T-helper 1 cell (primary cell): Measurements from ENCODE around the gene NR1I2.

Experiments used
- DNase-seq, 5 donors: peaks; one replicate each; pipeline ENCODE4 v3.0.0-alpha.2; 2012 to 2020

NR1I2 gene

DNA sequence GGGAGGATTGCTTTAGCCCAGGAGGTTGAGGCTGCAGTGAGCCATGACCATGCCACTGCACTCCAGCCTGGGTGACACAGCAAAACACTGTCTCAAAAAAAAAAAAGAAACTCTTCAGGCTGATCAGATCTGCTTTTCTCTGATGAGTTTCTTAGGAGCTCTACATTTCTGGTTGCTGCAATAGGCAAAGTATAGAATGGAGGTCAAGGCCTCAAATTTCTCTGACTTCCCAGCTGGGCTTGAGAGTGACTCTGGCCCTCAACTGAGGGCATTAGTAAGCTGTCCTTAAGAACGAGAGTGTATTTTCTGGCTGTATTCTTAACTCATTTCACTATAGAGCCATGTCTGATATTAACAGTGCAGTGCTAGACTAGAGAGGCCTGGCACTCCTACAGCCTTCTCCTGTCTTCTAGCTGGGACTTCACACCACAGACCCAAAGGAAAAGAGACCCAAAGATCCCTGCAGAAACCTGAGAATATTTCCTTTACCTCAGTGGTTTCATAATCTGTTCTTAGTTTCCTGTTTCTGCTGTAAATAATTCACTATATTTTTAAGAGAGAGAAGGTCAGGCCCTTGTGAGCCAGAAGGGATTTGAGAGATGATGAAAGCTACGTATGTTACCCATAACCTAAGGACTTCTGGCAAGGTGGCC is 2.0 kb upstream of the NR1I2 start:
- DNase-seq, result no peak

DNA sequence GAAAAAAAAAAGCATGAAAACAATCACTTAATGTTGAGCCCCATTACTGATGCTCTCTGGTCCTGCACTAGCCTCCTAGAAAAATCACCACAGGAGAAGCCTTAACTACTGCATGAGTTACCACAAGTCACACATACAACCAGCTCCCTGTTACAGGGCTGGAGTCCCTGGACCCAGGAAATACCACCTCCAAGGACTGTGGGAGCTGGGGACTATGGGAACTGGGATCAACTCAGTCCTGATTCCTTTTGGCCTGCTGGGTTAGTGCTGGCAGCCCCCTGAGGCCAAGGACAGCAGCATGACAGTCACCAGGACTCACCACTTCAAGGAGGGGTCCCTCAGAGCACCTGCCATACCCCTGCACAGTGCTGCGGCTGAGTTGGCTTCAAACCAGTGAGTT is 559 bp downstream of the NR1I2 start:
- no peak for DNase-seq

DNA sequence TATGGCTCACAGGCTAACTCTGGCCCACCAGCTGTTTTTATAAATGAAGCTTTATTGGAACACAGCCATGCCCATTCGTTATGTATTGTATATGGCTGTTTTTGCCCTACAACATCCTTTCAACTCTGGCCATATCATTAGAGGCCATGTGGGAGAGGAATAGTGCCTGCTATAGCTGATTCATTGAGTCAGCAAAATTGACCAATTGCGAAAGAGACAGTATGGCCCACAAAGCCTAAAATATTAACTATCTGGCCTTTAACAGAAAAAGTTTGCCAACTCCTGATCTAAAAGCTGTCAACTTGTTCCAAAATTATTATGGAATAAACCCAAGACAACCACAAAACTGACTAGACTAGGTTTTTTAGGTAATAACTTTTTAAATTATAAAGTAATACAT is 1.4 kb downstream of the NR1I2 start:
- DNase-seq, result no peak

DNA sequence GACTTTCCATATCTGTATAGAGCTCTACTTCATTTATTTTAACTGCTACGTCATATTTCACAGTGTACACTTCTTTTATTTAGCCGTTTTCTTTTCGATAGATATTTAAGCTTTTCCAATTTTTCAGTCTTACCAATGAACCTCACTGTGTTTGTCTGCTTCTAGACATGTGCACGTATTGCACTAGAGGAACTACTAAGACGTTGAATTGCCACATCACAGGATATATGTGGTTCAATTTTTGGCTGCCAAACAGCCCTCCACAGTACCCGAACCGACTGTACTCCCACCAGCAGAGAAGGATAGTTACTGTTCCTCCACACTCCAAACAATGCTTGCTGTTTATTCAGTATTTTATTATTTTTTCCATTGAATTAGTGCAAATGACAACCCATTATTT is 2.0 kb downstream of the NR1I2 start:
- DNase-seq, result no peak

DNA sequence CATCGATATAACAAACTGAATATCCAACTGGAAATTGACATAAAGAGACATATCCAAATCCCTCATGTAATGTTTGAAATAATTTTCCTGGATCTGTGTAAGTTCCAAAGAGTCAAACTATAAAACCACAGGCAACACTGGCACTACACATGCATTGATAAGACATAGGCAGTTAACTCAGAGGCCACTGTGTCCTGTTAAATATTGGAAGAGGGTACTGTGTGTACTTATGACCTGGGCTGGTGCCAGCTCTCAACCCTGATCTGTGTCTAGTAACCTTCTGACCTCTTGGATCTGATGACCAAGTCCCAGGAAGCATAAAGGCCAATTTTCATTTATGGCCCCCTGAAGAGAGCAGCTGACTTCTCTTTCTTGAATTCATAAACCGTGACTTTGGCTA is 4.5 kb downstream of the NR1I2 start:
- no peak for DNase-seq

DNA sequence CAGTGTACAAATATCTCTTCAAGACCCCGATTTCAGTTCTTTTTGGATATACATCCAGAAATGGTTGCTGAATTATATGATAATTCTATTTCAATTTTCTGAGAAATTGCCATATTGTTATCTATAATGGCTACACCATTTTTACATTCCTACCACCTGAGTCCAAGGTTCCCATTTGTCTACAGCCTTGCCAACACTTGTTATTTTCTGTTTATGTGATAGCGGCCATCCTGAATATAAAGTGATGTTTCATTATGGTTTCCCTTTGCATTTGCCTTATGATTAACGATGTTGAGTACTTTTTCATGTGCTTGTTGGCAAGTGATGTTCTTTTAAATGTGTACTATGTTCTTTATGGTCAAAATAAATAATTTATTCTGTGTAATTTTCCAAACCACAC is 8.5 kb downstream of the NR1I2 start:
- no peak for DNase-seq

DNA sequence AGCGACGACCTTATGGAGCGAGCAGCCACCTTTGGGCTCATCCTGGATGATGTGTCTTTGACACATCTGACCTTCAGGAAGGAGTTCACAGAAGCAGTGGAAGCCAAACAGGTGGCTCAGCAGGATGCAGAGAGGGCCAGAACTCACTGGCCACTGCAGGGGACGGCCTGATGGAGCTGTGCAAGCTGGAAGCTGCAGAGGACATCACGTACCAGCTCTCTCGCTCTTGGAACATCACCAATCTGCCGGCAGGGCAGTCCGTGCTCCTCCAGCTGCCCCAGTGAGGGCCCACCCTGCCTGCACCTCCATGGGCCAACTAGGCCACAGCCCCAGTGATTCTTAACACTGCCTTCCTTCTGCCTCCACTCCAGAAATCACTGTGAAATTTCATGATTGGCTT is 10.4 kb downstream of the NR1I2 start:
- DNase-seq, result no peak

DNA sequence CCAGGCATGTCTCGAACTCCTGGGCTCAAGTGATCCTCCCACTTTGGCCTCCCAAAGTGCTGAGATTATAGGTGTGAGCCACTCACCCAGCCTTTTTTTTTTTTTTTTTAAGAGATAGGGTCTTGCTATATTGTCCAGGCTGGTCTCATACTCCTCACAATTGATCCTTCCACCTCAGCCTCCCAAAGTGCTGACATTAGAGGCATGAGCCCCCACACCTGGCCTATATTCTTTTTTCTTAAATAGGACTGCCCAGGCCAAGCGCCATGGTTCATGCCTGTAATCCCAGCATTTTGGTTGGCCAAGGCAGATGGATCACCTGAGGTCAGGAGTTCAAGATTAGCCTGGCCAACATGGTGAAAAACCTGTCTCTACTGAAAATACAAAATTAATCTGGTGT is 12.5 kb downstream of the NR1I2 start:
- no peak for DNase-seq

DNA sequence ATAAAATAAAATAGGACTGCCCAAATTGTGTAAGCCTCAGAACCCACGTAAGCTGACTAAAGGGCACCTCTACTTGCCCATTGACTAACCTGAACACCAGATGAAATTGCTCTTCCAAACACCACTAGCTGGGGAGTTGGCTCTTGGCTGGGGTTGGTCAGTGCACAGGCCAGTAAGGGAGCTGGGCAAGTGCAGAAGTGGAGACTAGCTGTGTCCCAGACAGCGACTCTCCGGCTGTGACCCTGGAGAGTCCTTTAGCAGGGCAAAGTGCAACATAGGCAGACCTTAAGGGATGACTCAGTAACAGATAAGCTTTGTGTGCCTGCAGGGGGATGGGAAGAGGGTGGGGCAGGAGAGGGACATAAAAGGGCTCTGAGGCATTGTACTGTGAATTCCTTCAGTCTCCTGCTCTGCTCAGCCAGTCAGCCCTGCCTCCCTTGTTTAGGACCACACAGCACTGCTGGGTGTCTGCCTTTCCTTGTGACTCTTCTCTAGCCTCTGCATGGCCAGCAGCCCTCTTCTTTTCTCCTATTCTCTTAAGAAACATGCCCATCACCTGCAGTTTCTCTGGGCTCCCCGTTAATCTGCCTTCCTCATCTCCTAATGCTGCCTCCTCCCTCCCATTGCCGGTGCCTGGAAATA is 13.2 kb downstream of the NR1I2 start:
- DNase-seq, result no peak

DNA sequence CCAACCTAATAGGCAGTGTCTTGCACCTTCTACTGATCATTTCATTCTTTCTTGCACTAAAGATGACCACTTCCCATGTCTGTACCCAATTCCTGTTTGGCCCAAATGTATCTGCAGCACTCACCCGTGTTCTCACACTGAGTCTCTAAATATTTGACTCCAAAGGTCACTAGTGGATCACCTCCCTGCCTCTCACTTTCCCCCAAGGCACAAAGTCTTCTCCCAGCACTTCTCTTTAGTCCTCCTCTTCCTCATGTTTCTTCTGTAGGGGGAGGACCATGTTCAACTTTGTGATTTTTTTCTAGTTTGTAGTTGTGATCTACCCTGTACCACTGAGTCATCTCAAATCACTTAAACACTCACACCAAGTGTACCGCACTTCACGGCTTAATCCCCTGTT is 13.9 kb downstream of the NR1I2 start:
- DNase-seq, result no peak

DNA sequence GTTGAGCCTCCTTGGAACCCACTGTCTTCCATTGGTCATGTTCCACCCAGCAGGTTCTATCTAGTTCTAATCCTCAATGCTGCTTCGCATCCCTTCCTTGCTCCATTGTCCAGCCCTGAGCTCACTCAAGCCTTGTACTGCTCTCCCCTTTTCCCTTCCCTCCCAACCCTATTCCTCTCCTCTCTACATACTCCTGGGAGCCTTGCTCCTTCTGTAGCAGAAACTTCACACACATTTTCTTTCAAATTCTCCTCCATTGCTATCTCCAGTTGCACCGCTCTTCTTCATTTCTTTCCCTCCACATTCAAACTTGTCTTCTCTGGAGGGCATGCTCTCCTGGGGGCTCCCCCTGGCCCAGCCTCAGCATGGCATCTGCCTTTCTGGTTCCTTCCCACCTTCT is 14.5 kb downstream of the NR1I2 start:
- no peak for DNase-seq

DNA sequence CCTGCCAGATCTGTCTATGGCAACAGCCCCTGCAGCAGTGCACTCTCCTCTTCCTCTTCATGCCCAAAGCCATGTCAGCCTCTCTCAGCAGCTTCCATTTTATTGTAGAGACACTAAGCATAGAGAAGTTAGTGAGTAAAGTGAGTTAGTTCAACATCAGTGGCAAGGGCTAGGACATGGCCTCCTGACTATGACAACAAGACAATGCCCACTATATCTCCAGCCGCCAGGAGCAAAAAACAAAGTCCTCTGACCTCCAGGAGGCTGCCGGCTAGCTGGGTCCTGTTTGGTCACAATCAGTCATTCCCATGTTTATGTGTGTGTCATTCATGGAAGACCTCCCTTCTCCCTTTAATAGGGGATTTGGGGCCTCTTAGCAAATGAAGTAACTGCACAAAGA is 14.9 kb downstream of the NR1I2 start:
- no peak for DNase-seq

DNA sequence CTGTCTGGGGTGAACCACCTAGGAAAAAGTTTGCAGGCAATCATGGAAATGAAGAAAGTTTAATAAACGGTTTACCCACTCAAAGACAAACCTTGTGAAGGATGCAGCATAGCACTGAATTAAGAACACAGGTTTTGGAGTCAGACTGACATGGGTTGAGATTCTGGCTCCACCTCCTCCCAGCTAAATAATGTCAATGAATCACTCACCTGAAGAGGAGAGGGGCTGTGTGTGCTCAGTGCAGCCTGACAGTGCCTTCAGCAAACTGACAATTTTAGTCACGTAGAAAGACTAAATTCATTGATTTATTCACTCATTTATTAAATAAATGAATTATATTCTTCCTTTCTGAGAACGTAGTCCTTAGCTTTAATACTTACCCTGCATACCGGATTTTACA is 18.9 kb downstream of the NR1I2 start:
- no peak for DNase-seq

DNA sequence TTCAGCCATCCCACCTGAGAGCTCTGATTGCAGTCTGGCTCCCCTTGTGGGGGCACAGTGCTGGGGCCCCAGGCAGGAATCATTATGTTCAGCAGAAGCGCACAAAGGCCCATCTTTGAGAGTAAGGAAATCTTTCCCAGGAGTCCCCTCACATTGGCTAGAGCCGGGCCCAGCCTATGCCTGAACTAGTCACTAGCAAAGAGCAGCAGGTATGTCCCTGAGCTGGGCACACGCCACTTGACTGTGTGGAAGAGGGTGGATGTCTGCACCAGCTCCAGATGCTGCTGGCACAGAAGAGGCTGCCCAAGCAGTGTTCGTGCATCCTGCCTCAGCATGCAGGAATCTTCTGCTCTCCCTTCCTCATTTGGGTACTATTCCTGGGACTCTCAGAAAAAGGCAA is 26.3 kb downstream of the NR1I2 start:
- DNase-seq, result no peak

DNA sequence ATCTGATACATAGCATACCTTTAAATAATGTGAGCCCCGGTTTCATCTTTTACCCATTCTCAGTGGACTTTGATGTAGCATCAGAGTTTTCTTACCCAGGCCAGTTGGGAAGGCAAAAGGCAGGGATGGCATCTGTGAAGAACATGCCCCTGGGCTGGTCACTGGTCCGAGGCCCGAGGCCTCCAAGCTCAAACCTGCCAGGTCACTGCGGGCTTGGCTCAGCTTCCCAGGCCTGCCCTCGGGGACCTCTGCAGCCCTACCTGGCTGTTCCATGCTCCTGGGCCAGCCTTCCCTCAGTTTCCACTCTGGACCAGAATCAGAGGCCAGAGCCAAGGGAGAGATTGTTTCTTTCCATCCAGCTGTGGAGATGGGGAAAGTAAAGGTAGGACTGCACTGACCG is 26.9 kb downstream of the NR1I2 start:
- no peak for DNase-seq

DNA sequence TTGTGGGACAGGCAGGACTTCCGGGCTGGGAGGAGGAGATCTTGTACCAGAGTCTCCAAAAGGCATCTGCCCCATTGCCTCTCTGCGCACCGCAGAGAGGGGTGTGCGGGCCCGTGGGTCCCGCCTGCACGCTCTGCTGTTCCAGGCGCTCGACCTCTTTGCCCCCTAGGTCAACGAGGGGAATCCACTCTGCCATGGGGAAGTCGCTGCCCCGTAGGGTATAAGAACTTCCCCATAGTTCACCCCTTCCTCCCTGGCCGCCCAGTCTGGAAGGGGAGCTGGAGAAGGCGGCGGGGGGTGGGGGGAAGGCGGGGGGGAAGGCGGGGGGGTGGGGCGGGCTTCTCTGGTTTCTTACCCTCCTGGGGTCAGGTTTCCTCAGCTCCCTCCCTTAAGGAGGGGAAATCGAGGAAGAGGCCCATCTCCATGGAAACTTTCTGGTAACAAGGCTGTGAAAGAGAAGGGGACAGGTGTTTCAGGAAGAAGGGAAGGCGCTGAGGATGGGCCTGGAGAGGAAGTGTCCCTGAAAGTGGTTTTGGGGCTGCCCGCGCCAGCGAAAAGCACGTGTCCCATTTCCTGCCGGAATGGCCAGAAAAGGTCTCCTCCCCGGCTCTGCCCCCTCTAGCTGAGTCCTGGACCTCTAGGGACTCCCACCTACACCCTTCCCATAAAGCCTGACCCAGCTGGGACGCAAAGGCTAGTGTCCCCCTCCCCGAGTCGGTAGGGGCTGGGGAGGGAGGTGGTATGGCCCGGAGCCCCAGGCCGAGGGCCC is 27.5 kb downstream of the NR1I2 start:
- no peak for DNase-seq

DNA sequence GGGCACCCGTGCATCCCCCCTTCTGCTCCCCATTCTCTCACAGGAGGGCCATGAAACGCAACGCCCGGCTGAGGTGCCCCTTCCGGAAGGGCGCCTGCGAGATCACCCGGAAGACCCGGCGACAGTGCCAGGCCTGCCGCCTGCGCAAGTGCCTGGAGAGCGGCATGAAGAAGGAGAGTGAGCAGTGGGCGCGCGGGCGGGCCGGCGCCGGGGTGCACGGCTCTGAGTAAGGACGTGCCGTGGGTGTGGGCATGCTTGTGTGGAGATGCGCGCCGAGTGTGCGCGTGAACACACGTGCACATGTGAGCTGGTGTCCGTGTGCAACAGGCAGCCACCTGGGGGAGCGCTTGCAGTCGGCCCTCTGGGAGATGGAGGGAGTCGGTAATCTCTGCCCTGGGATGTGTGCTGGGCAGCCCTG is 28.1 kb downstream of the NR1I2 start:
- DNase-seq, result peak in 3 of 5 donors; percentile 9 to 72 (median 15)

DNA sequence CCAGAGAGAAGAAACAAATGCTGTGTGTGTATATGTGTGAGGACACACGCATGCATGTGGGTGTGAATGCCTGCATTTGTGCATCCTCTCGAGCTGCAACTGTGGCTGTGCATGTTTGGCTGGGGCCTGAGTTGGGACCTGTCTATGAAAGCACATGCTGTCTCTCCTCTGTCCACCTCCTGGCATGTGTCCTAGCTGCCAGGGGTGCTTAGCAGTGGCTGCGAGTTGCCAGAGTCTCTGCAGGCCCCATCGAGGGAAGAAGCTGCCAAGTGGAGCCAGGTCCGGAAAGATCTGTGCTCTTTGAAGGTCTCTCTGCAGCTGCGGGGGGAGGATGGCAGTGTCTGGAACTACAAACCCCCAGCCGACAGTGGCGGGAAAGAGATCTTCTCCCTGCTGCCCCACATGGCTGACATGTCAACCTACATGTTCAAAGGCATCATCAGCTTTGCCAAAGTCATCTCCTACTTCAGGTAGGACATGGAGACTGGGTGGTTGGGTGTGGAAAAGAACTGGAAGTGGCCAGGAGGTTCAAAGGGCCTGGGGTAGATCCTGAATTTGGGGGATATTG is 30.7 kb downstream of the NR1I2 start:
- no peak for DNase-seq

DNA sequence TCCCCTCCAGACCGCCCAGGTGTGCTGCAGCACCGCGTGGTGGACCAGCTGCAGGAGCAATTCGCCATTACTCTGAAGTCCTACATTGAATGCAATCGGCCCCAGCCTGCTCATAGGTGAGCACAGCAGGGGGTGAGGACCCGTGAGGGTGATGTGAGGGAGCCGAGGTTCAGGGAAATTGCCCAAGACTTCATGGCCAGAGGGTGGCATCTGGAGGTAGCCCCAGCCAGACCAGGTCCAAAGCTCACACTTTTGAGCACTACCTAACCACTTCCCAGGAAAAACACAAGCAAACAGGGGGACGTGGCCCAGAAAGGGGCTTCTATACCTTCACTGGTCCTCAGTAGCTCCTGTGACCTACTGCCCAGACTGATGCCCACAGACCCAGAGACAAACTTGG is 33.8 kb downstream of the NR1I2 start:
- DNase-seq, result no peak

DNA sequence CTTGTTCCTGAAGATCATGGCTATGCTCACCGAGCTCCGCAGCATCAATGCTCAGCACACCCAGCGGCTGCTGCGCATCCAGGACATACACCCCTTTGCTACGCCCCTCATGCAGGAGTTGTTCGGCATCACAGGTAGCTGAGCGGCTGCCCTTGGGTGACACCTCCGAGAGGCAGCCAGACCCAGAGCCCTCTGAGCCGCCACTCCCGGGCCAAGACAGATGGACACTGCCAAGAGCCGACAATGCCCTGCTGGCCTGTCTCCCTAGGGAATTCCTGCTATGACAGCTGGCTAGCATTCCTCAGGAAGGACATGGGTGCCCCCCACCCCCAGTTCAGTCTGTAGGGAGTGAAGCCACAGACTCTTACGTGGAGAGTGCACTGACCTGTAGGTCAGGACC is 35.2 kb downstream of the NR1I2 start:
- DNase-seq, result no peak

DNA sequence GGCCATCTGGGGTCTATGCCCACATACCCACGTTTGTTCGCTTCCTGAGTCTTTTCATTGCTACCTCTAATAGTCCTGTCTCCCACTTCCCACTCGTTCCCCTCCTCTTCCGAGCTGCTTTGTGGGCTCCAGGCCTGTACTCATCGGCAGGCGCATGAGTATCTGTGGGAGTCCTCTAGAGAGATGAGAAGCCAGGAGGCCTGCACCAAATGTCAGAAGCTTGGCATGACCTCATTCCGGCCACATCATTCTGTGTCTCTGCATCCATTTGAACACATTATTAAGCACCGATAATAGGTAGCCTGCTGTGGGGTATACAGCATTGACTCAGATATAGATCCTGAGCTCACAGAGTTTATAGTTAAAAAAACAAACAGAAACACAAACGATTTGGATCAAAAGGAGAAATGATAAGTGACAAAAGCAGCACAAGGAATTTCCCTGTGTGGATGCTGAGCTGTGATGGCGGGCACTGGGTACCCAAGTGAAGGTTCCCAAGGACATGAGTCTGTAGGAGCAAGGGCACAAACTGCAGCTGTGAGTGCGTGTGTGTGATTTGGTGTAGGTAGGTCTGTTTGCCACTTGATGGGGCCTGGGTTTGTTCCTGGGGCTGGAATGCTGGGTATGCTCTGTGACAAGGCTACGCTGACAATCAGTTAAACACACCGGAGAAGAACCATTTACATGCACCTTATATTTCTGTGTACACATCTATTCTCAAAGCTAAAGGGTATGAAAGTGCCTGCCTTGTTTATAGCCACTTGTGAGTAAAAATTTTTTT is 35.9 kb downstream of the NR1I2 start:
- no peak for DNase-seq

DNA sequence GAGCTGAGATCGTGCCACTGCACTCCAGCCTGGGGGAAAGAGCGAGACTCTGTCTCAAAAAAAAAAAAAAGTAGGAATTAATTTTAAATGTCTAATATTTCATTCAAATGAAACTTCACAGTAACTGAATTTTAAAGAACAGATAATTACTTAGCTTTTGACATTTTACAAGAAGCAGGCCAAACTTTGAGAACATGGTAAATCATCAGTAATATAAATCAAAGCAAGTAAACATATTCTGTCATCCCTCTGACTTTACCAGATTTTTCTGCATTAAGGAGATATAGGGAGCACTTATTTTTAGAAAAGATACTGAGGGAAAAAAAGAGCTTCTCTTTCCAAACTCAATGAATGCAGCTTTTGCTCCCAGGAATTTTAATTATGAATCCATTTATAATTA is 37.0 kb downstream of the NR1I2 start:
- DNase-seq, result no peak

DNA sequence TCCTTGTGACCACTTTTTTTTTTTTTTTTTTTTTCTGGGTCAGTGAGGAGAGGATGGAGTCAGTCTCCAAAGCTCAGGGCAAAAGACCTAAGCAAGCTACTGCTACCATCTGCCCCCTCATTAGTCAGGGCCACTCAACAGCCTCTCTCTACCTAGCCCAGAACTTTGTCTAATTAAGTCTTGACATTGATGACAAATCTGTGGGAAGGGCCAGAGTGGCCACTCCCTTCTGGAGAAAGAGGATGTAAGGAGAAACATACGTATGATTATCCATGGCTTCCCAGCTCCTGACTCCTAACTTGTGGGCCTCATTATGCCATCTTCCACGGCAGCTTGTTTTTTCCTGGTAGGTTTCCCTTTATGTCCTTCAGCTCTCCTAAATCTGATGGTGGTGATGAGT is 37.9 kb downstream of the NR1I2 start:
- no peak for DNase-seq
